Measurements from ENCODE around the gene HK3.
A peak's percentile ranks its signal among the peaks of the same experiment; 100 is the strongest.

The HK3 gene

DNA sequence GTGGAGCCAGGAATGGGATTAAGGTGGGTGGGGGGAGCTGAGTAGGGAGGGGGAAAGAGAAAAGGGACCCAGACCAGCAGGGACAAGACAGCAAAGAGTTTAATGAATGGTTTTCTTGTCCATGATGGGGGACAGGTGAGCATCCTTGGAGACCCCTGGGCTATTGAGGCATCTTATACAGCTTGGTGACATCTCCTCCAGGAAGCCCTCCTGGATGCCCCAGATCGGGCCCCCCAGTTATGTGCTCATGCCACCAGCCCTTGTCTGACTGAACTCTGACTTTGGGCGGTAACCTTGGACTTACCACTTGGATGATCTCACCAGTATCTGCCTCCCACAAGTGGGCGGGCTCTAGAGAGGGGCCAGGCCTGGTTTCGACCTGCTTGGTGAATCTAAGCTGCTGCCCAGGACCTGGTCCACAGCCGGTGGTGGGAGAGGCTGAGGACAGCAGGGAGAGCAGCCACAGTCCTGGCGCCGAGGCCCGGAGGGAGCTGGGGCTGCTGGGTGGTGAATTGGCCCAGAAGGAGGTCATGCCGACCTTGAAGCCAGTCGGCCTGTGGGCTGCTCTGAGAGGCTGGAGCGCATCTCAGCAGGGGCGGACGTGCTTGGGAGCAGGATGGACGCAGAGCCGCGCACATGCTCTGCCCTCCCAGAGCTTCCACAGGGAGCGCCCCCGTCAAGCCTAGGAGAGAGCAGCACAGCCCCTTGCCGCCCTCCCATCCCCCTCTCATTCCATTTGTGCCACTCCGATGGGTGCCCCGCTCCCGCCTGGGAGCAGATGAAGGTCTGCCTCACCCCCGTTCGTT lies 52.6 kb downstream of the HK3 start:
- no peak for DNase-seq

- DNase-seq, result no peak
Measured at GRCh38 chr5:176845392-176845713, 53.8 kb downstream of the HK3 start.

GRCh38 chr5:176844706-176845391 lies 54.3 kb downstream of the HK3 start:
- no peak for DNase-seq

DNA sequence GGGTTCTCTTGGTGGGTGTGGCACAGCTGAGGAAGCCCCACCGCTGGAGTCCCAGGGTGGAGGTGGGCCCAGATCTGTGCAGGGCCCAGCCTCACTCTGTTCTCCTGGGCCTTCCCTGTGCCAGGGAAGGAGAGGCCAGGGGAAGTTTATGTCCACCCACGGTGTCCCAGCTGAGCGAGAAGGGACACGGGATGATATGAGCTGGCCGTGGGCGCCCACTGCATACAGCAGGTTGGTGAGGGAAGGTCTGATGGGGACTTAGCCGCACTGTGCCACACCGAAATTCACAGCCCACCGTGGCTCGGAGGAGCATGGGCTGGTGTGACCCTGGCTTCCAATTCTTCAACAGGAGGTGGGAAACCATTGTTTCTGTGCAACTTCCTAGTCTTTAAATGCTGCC lies 54.9 kb downstream of the HK3 start:
- DNase-seq, result no peak

GRCh38 chr5:176843673-176844072 lies 55.5 kb downstream of the HK3 start:
- DNase-seq, result no peak

- peak; percentile 60 to 70 for DNase-seq
Measured at GRCh38 chr5:176837707-176838115, 61.4 kb downstream of the HK3 start.

DNA sequence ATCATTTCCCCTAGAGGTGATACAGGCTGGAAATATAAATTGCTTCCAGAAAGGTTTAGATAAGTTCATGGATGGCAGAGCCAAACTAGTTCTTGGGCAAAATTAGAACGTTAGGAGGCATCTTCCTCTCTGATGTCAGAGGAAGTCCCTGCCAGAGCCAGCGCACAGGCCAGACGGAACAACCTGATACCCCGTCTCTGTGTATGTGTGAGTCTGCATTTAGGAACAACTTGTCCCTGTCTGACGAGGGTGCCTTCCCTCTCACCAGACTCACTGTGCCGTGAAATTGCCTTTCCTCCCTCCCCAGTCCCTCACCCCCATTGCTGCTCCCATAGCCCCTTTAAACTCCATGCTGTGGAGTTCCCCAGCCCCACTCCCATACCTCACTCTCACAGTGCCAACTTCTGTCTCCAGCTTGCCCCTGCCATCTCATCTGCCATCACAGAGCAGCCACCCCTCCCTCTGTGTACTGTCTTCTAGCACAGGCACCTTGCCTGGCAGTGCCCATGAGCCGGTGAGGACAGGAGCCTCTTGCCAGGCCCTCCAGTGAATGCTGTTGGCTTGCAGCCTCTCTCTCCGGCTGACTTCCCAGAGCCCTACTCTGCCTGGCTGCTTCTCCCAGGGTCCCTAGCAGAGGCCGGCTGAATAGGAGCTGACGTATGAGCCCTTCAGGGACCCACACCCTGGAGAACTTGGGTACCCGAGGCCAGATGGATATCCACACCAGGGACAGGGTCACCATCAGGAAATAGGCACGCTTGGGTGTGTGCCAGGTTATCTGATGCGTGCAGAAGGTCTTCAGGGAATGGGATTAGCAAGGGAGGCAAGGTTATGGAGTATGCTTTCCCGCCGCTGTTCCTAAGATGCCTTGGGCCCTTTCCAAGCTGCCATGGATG lies 62.1 kb downstream of the HK3 start:
- DNase-seq, result no peak

DNA sequence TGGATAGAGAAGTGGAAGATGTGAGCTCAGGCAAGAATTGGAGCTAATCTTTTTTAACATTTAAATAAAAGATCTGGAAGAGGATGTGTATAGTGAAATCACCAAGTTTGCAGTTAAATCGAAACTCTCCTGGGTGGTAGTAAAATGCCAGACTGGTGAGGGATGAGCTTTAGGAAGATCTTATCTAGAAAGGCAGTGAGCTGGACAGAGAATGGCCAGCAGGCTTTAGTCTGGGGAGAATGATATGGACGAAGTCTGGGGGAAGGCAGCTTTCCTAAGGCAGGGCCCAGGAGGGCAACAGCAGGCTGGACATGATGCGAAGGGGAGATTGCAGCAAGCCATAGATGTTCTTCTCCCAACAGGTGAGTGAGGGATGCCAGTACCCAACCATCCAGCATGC lies 63.2 kb downstream of the HK3 start:
- DNase-seq, result no peak

GRCh38 chr5:176833286-176833685 lies 65.9 kb downstream of the HK3 start:
- no peak for DNase-seq

GRCh38 chr5:176832162-176832561 lies 67.0 kb downstream of the HK3 start:
- DNase-seq, result no peak

DNA sequence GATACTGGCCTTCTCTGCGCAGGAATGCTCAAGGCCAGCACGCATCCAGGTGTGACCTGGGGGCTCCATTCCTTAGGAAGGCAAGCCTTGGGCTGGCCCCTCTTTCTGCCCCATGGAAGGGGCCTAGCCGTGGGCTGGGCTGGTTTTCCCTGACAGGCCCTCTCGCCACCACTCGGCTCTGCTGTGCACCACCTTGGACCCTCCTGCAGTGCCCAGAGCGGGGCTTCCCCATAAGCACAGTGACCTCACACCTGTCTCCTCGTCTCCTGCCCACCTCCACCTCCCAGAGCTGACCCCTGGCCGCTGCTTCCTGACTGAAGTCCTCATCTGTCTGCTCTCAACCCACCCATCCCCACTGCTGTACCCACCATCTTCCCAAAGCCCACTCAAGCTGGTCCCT lies 67.7 kb downstream of the HK3 start:
- DNase-seq, result no peak

DNA sequence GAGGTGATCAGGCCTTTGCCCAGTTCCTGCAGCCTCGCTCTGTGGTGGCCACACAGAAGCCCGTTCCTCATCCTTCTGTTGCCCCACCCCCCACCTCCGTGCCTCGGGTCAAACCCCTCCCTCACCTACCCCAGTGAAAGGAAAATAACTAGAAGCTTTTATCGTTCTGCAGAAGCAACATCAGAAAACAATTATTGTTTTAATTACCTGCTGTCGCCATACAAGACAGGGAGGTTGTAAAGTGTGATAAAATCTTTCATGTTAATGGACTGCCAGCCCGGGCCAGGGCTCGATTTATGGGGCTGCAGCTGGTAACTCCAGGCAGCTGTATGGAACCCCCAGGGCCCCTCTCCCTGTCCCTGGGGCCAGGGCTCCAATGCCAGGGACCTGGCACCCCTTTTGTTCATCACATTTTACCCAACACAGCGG lies 68.1 kb downstream of the HK3 start:
- DNase-seq, result no peak

All from CD4-positive, alpha-beta T cell treated with Interferon alpha-2 for 1 hour (primary cell).